Mammary epithelial cell (primary cell): ENCODE measurements around the gene UBC.

ENCODE experiments used
- CTCF ChIP-seq, 2 donors: IDR thresholded peaks in 1 of 2; conservative IDR thresholded peaks in 1 of 2; 2 replicates each; pipeline ENCODE4 v1.5.1; 2011 to 2012; ENCODE audit warnings: inconsistent platforms in 2 of 2, low read length in 2 of 2, mild to moderate bottlenecking in 2 of 2, control low read depth in 1 of 2, low read depth in 1 of 2; ENCODE audit not compliant: insufficient read depth in 1 of 2; ENCODE audit errors: extremely low read depth in 1 of 2
- EZH2 ChIP-seq: IDR thresholded peaks from 2 replicates; pipeline ENCODE4 v1.6.1; 2012; ENCODE audit warnings: low read length, inconsistent platforms, borderline replicate concordance

- TF ChIP-seq CTCF (conservative IDR thresholded peaks at IDR 0.05 in 1 of 2, IDR thresholded peaks at IDR 0.05 in 1 of 2; ENCODE audit: extremely low read depth in 1 of 2, insufficient read depth in 1 of 2, low read depth in 1 of 2, low read length in 2 of 2) (no peak), EZH2 (no peak)
Measured at GRCh38 chr12:124920353-124920935, 6.0 kb upstream of the UBC start.
